Measurements from ENCODE around the gene AGAP1.

- no peak for TF ChIP-seq POLR2A (IDR thresholded peaks at IDR 0.05)
- no peak for TF ChIP-seq CTCF (IDR thresholded peaks at IDR 0.05)
Observed at GRCh38 chr2:235562065-235562747, 68.4 kb downstream of the AGAP1 start.

Measured in uterus (tissue), 2 donors.